HL-60 (cell line): ENCODE data around the gene ALDH1L1.

Source experiments
- DNase-seq, 2 experiments: peaks; one replicate each; pipeline ENCODE4 v3.0.0-alpha.2; 2010 to 2020; ENCODE audit warnings: low read depth in 1 of 2, low spot score in 1 of 2
- H3K27ac ChIP-seq: fragments of 250-450 bp; sonication (Bioruptor Pico); replicated peaks from 2 replicates; pipeline ENCODE4 v1.5.1; 2020; ENCODE audit warnings: mild to moderate bottlenecking, moderate library complexity
- H3K27me3 ChIP-seq: fragments of 250-450 bp; sonication (Bioruptor Pico); 2 replicates; pipeline ENCODE4 v1.5.1; 2021; ENCODE audit warnings: mild to moderate bottlenecking, moderate library complexity; ENCODE audit not compliant: insufficient read depth, poor library complexity, severe bottlenecking
- H3K4me3 ChIP-seq: replicated peaks from 2 replicates; pipeline ENCODE4 v1.5.1; 2011; ENCODE audit warnings: mild to moderate bottlenecking, control low read depth, low read length; ENCODE audit not compliant: insufficient read depth
- GABPA ChIP-seq: IDR thresholded peaks from 2 replicates; pipeline ENCODE4 v1.6.1; 2012; ENCODE audit warnings: low read depth
- POLR2AphosphoS5 ChIP-seq: IDR thresholded peaks from 2 replicates; pipeline ENCODE4 v1.6.1; 2012; ENCODE audit warnings: low read depth
- SPI1 ChIP-seq: IDR thresholded peaks from 2 replicates; pipeline ENCODE4 v1.6.1; 2012; ENCODE audit warnings: low read depth, mild to moderate bottlenecking, borderline replicate concordance
- TF ChIP-seq, protein P1 (sequence below): IDR thresholded peaks from 2 replicates; pipeline ENCODE4 v1.6.1; 2012; ENCODE audit warnings: low read depth; ENCODE audit not compliant: insufficient replicate concordance
- TF ChIP-seq, protein P2 (sequence below): IDR thresholded peaks from one replicate; pipeline ENCODE4 v1.5.1; 2011; ENCODE audit warnings: low read length, control low read depth, inconsistent platforms; ENCODE audit not compliant: insufficient read depth

The ALDH1L1 gene

DNA sequence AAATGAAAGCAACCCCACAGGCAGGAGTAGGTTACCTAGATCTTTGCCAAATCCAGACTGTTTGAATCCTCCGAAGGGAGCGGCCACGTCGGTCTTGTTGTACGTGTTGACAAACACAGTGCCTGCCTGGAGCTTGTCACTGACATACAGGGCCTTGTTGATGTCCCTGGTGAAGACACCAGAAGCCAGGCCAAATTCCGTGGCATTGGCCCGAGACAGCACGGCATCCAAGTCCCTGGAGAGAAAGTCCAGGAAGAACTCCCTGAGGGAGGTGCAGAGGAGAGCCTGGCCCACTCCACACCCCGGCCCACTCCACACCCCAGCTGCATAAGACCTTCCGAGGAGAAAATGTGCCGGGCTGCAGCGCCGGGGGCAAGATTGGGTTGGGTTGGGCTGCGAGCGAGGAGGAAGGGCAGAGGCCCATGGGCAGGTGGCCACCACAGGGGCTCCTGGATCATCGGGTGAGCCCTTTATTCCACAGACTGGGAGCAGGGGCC, 74.6 kb downstream of the ALDH1L1 start:
- DNase-seq: no peak
- TF ChIP-seq POLR2AphosphoS5: no peak
- TF ChIP-seq, protein P1, sequence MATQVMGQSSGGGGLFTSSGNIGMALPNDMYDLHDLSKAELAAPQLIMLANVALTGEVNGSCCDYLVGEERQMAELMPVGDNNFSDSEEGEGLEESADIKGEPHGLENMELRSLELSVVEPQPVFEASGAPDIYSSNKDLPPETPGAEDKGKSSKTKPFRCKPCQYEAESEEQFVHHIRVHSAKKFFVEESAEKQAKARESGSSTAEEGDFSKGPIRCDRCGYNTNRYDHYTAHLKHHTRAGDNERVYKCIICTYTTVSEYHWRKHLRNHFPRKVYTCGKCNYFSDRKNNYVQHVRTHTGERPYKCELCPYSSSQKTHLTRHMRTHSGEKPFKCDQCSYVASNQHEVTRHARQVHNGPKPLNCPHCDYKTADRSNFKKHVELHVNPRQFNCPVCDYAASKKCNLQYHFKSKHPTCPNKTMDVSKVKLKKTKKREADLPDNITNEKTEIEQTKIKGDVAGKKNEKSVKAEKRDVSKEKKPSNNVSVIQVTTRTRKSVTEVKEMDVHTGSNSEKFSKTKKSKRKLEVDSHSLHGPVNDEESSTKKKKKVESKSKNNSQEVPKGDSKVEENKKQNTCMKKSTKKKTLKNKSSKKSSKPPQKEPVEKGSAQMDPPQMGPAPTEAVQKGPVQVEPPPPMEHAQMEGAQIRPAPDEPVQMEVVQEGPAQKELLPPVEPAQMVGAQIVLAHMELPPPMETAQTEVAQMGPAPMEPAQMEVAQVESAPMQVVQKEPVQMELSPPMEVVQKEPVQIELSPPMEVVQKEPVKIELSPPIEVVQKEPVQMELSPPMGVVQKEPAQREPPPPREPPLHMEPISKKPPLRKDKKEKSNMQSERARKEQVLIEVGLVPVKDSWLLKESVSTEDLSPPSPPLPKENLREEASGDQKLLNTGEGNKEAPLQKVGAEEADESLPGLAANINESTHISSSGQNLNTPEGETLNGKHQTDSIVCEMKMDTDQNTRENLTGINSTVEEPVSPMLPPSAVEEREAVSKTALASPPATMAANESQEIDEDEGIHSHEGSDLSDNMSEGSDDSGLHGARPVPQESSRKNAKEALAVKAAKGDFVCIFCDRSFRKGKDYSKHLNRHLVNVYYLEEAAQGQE: no peak
- no peak for TF ChIP-seq SPI1
- TF ChIP-seq GABPA: no peak
- TF ChIP-seq, protein P2, sequence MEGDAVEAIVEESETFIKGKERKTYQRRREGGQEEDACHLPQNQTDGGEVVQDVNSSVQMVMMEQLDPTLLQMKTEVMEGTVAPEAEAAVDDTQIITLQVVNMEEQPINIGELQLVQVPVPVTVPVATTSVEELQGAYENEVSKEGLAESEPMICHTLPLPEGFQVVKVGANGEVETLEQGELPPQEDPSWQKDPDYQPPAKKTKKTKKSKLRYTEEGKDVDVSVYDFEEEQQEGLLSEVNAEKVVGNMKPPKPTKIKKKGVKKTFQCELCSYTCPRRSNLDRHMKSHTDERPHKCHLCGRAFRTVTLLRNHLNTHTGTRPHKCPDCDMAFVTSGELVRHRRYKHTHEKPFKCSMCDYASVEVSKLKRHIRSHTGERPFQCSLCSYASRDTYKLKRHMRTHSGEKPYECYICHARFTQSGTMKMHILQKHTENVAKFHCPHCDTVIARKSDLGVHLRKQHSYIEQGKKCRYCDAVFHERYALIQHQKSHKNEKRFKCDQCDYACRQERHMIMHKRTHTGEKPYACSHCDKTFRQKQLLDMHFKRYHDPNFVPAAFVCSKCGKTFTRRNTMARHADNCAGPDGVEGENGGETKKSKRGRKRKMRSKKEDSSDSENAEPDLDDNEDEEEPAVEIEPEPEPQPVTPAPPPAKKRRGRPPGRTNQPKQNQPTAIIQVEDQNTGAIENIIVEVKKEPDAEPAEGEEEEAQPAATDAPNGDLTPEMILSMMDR: no peak
- Histone ChIP-seq H3K27ac (no peak overlapping the region), H3K27me3 (no peaks in the 10 kb centered on the region), H3K4me3 (no peak overlapping the region)

DNA sequence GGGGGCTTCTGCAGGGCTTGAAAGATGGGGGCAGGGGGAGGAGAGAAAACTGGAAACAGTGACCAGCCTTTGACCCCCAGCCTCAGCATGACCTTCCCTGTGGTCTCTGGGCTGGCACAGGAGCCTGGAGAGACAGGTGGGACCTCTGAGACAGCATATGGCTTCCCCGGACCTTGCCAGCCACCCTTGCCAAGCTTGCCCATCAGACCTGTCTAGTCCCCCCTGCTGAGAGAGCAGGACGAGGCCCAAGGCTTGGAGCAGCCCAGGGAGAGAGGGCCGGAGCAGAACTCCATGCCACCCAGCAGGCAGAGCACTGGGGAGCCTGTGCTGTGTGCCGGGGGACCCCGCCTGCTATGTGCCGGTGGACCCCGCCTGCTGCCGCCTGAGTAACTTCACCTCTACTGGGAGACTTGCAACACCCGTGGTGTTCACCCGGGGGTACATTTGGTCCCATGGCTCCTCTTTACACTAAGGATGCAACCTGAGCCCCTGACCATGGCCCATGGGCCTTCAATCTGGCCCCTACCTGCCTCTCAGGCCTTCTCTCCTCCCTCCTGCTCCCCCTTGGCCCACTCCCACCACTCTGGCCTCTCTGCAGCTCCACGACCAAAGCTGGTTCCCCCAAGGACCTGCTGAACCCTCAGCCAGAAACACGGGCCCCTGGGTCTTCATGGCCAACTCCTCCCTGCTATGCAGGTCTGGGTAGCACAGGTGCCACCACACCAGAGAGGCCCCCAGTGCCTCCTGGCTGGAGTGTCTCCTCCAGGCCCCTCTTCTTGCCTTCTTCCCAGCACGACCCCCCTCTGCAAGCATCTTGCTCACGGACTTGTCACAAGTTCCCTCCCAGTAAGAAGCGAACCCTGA, 75.4 kb downstream of the ALDH1L1 start:
- Histone ChIP-seq H3K27ac (no peak overlapping the region), H3K27me3 (no peaks in the 10 kb centered on the region), H3K4me3 (no peak overlapping the region)
- DNase-seq: no peak
- no peak for TF ChIP-seq SPI1

DNA sequence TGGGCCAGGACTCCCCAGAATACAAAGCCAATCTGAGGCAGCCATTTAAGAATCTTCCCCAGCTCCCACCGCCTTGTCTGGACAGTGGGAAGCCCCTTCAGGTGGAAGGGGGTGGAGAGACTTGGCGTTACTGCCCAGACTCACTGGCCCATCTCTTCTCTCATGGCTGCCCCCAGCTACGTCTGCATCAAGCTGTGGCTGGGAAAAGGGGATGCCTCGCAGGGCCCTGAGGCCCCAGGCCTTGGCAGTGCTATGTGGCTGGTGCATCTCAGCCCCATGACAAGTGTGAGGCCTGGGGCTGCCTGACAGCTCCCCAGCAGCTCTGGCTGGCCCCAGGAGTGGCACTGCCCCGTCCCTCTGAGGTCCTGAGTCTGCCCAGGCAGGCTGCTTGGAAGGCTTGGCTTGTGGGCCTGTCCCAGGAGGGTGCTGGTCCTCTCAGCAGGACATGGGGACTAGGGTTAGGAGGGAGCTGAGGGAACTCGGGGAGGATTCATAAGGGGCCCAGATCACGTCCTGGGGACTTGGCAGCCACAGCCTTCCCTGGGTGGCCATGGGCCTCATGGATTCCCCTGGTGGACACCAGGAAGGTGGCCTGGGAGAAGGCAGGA, 76.3 kb downstream of the ALDH1L1 start:
- H3K27ac ChIP-seq: no peak overlapping the region
- H3K27me3 ChIP-seq: no peaks in the 10 kb centered on the region
- no peak overlapping the region for H3K4me3 ChIP-seq
- TF ChIP-seq, protein P1: no peak
- TF ChIP-seq POLR2AphosphoS5 (no peak), SPI1 (no peak), GABPA (no peak)
- TF ChIP-seq, protein P2: no peak
- no peak for DNase-seq
